GM10266 (cell line): ENCODE measurements around the gene SYTL3.

Experiments used
- DNase-seq: peaks from one replicate; pipeline ENCODE4 v3.0.0; 2012; ENCODE audit errors: extremely low spot score
- CTCF ChIP-seq: IDR thresholded peaks from 2 replicates; pipeline ENCODE4 v1.5.1; 2012; ENCODE audit warnings: mild to moderate bottlenecking, low read depth; ENCODE audit not compliant: control insufficient read depth, insufficient read depth; ENCODE audit errors: missing control alignments

The SYTL3 gene

GRCh38 chr6:158717341-158718330, 67.8 kb downstream of the SYTL3 start:
- DNase-seq = peak; percentile 64
- TF ChIP-seq CTCF = no peak

GRCh38 chr6:158718461-158719046, 68.7 kb downstream of the SYTL3 start:
- peak; percentile 31 for DNase-seq
- TF ChIP-seq CTCF = peak; percentile 38

- DNase-seq = no peak
- TF ChIP-seq CTCF = no peak
These were observed 72.4 kb downstream of the SYTL3 start for GRCh38 chr6:158722176-158722729.

GRCh38 chr6:158725704-158726103, 75.8 kb downstream of the SYTL3 start:
- no peak for DNase-seq

GRCh38 chr6:158729906-158730540, 80.2 kb downstream of the SYTL3 start:
- no peak for TF ChIP-seq CTCF
- no peak for DNase-seq

More at GRCh38 chr6:158725704-158726103, 75.8 kb downstream of the SYTL3 start:
- no peak for TF ChIP-seq CTCF

- TF ChIP-seq CTCF = no peak
- DNase-seq = no peak
These were observed 80.7 kb downstream of the SYTL3 start for GRCh38 chr6:158730541-158730907.
